ENCODE results near the gene CACNA1G.

DNA sequence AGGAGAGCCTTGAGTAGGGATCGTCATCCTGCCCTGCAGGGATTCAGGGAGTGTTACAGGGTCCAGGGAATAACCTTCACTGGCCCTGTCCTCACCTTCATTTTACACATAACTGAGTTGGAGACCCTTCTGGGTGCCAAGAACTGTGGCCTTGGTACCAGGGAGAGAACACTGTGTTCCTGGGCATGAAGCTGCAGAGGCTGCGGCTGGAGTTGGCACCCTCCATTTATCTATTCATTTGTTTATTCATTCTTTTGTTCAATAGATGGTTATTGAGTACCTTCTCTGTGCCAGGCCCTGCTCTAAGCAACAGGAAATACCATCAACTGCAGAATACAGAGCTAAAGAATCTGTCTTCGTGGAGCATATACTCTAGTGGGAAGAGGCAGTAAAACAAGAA lies 80.8 kb downstream of the CACNA1G start:
- TF ChIP-seq EZH2 (IDR thresholded peaks at IDR 0.05), result no peak
- TF ChIP-seq, protein P1, sequence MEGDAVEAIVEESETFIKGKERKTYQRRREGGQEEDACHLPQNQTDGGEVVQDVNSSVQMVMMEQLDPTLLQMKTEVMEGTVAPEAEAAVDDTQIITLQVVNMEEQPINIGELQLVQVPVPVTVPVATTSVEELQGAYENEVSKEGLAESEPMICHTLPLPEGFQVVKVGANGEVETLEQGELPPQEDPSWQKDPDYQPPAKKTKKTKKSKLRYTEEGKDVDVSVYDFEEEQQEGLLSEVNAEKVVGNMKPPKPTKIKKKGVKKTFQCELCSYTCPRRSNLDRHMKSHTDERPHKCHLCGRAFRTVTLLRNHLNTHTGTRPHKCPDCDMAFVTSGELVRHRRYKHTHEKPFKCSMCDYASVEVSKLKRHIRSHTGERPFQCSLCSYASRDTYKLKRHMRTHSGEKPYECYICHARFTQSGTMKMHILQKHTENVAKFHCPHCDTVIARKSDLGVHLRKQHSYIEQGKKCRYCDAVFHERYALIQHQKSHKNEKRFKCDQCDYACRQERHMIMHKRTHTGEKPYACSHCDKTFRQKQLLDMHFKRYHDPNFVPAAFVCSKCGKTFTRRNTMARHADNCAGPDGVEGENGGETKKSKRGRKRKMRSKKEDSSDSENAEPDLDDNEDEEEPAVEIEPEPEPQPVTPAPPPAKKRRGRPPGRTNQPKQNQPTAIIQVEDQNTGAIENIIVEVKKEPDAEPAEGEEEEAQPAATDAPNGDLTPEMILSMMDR (IDR thresholded peaks at IDR 0.05), result no peak
